A673 (cell line): ENCODE measurements around the gene PLD4. TPM values are rescaled to one million over a fixed set of nuclear protein-coding genes. Genes with fewer than 3 reads are reported as not detected.

Experiments
- BruUV-seq: library from RNA; stranded (reverse); fragments of 400-500 nt; replicated peaks from 2 replicates; lab custom pipeline; 2021; lab: Mats Ljungman, UMichigan
- CTCF ChIA-PET: fragments of 300-600 bp; sonication (Branson Sonifier 250); formaldehyde crosslinking; loops from one replicate; lab custom pipeline; 2022; ENCODE audit warnings: antibody characterized with exemption; lab: Charles Lee
- POLR2A ChIA-PET: fragments of 300-600 bp; sonication (Branson Sonifier 250); formaldehyde crosslinking; loops from one replicate; lab custom pipeline; 2022; ENCODE audit warnings: antibody characterized with exemption; ENCODE audit not compliant: low non-redundant PET; lab: Charles Lee
- DNase-seq: peaks from one replicate; pipeline ENCODE4 v3.0.0-alpha.2; 2015; ENCODE audit warnings: low spot score
- H3K27ac ChIP-seq: fragments of 200-600 bp; sonication (generic); 2 replicates; pipeline ENCODE4 v1.5.1; 2016; ENCODE audit warnings: mixed run types, low read depth, mild to moderate bottlenecking, mixed read lengths, antibody characterized with exemption, low read length; ENCODE audit not compliant: poor library complexity, severe bottlenecking
- H3K27me3 ChIP-seq: fragments of 200-600 bp; sonication (generic); replicated peaks from 2 replicates; pipeline ENCODE4 v1.6.1; 2017; ENCODE audit warnings: mixed run types, low read depth, mild to moderate bottlenecking, mixed read lengths, antibody characterized with exemption, low read length; ENCODE audit not compliant: insufficient read depth, poor library complexity
- H3K36me3 ChIP-seq: fragments of 200-600 bp; sonication (generic); 2 replicates; pipeline ENCODE4 v1.6.1; 2016; ENCODE audit warnings: mixed run types, mild to moderate bottlenecking, mixed read lengths, antibody characterized with exemption, low read length; ENCODE audit not compliant: insufficient read depth, poor library complexity, severe bottlenecking
- H3K4me1 ChIP-seq: fragments of 200-600 bp; sonication (generic); 2 replicates; pipeline ENCODE4 v1.6.1; 2017; ENCODE audit warnings: mixed run types, mild to moderate bottlenecking, mixed read lengths, antibody characterized with exemption, low read length; ENCODE audit not compliant: insufficient read depth, poor library complexity, severe bottlenecking
- H3K4me3 ChIP-seq: fragments of 200-600 bp; sonication (generic); 2 replicates; pipeline ENCODE4 v1.5.1; 2016; ENCODE audit warnings: low read depth, mixed run types, mild to moderate bottlenecking, mixed read lengths, low read length; ENCODE audit not compliant: poor library complexity, severe bottlenecking
- H3K9me3 ChIP-seq: fragments of 200-600 bp; sonication (generic); 2 replicates; pipeline ENCODE4 v1.6.1; 2016; ENCODE audit warnings: mixed run types, low read depth, mild to moderate bottlenecking, mixed read lengths, antibody characterized with exemption, low read length; ENCODE audit not compliant: poor library complexity, severe bottlenecking
- CTCF ChIP-seq: fragments of 300-800, 200-600 bp; sonication (generic); conservative IDR thresholded peaks from 2 replicates; pipeline ENCODE4 v1.5.1; 2017; ENCODE audit warnings: low read depth, mild to moderate bottlenecking, antibody characterized with exemption, low read length, moderate library complexity, mixed read lengths
- EZH2 ChIP-seq: fragments of 200-600 bp; sonication (generic); IDR thresholded peaks from 2 replicates; pipeline ENCODE4 v1.6.1; 2017; ENCODE audit warnings: borderline replicate concordance, low read depth, mild to moderate bottlenecking, mixed read lengths, antibody characterized with exemption, low read length; ENCODE audit not compliant: poor library complexity, severe bottlenecking
- intact Hi-C: fragments of 100-400 bp; cut with micrococcal nuclease; formaldehyde crosslinking; loops from one replicate; pipeline ENCODE4 v1.10.0; 2022; ENCODE audit not compliant: unreplicated experiment
- total RNA-seq: library from RNA; stranded (reverse); gene quantifications from 2 replicates; pipeline ENCODE4 v1.2.3, GENCODE V29; 2021

The PLD4 gene
- total RNA-seq, 1 experiment from 2014 or later, result not detected

- no peak for DNase-seq
- Histone ChIP-seq H3K36me3 (no peaks in the 10 kb centered on the region), H3K4me3 (no peak overlapping the region), H3K27ac (no peak overlapping the region), H3K9me3 (no peaks in the 10 kb centered on the region), H3K27me3 (no peaks in the 10 kb centered on the region), H3K4me1 (no peaks in the 10 kb centered on the region)
- CTCF ChIA-PET, result no interaction called here
- no TSS peak for BruUV-seq
- intact Hi-C loops, result no loop called here
- TF ChIP-seq CTCF, result no peak
- POLR2A ChIA-PET, result no interaction called here
Observed at GRCh38 chr14:104878582-104878981, 46.1 kb upstream of the PLD4 start.

GRCh38 chr14:104879201-104879982 is 45.3 kb upstream of the PLD4 start:
- Histone ChIP-seq H3K27ac (no peak overlapping the region), H3K9me3 (no peaks in the 10 kb centered on the region), H3K4me1 (no peaks in the 10 kb centered on the region), H3K27me3 (no peaks in the 10 kb centered on the region), H3K4me3 (no peak overlapping the region), H3K36me3 (no peaks in the 10 kb centered on the region)
- intact Hi-C loops, result no loop called here
- DNase-seq, result no peak
- no peak for TF ChIP-seq CTCF
- TF ChIP-seq EZH2, result no peak
- POLR2A ChIA-PET, result no interaction called here
- CTCF ChIA-PET, result no interaction called here
- no TSS peak for BruUV-seq

- H3K4me1 ChIP-seq, result no peaks in the 10 kb centered on the region
- H3K27ac ChIP-seq, result no peak overlapping the region
- no peaks in the 10 kb centered on the region for H3K9me3 ChIP-seq
- POLR2A ChIA-PET, result no interaction called here
- TF ChIP-seq CTCF (no peak), EZH2 (no peak)
- intact Hi-C loops, result no loop called here
- no peaks in the 10 kb centered on the region for H3K27me3 ChIP-seq
- no TSS peak for BruUV-seq
- no peaks in the 10 kb centered on the region for H3K36me3 ChIP-seq
- no peak for DNase-seq
- no peak overlapping the region for H3K4me3 ChIP-seq
- CTCF ChIA-PET, result no interaction called here
Observed at GRCh38 chr14:104879983-104880565, 44.6 kb upstream of the PLD4 start.
